Vagina (tissue), 2 donors: ENCODE data around the gene UNK. TPM values are rescaled to one million over a fixed set of nuclear protein-coding genes. Genes with fewer than 3 reads are reported as not detected.

Source experiments
- DNase-seq, 2 donors: peaks; one replicate each; pipeline ENCODE4 v3.0.0-alpha.2; 2017; ENCODE audit errors: extremely low spot score in 2 of 2
- H3K27ac ChIP-seq: fragments of 200-600 bp; sonication (generic); one replicate; pipeline ENCODE4 v1.5.1; 2019
- H3K27me3 ChIP-seq: fragments of 200-600 bp; sonication (generic); one replicate; pipeline ENCODE4 v1.5.1; 2019
- H3K36me3 ChIP-seq, 2 donors: fragments of 200-600 bp; sonication (generic); one replicate each; pipeline ENCODE4 v1.5.1; 2017 to 2019
- H3K4me1 ChIP-seq: fragments of 200-600 bp; sonication (generic); one replicate; pipeline ENCODE4 v1.5.1; 2019
- H3K4me3 ChIP-seq, 2 donors: fragments of 200-600 bp; sonication (generic); 1 replicate in 1 of 2; 2 replicates in 1 of 2; pipeline ENCODE4 v1.5.1; 2016 to 2019
- H3K9me3 ChIP-seq: fragments of 200-600 bp; sonication (generic); one replicate; pipeline ENCODE4 v1.5.1; 2019
- POLR2A ChIP-seq, 2 donors: fragments of 450-650 bp; IDR thresholded peaks; one replicate each; pipeline ENCODE4 v1.6.1; 2017; ENCODE audit warnings: antibody characterized with exemption in 2 of 2, mild to moderate bottlenecking in 2 of 2, moderate library complexity in 2 of 2
- POLR2AphosphoS5 ChIP-seq, 2 donors: sonication (generic); formaldehyde crosslinking; IDR thresholded peaks; one replicate each; pipeline ENCODE4 v1.9.0; 2017; ENCODE audit warnings: antibody characterized with exemption in 2 of 2, mild to moderate bottlenecking in 2 of 2, low read depth in 1 of 2; ENCODE audit not compliant: insufficient read depth in 1 of 2
- intact Hi-C: fragments of 100-400 bp; cut with DNase I; formaldehyde crosslinking; loops from one replicate; pipeline ENCODE4 v1.15.1; 2023
- total RNA-seq: library from RNA; depleted of rRNA; stranded (reverse); fragments of >200 nt; gene quantifications from one replicate; pipeline ENCODE4 v1.2.3, GENCODE V29; 2016
- TF ChIP-seq, protein P1 (sequence below), 3 experiments: fragments of 450-650 bp in 2 of 3; fragments of 200-600 bp in 1 of 3; sonication (generic) in 1 of 3; IDR thresholded peaks; one replicate each; pipeline ENCODE4 v1.5.1; 2017 to 2019; ENCODE audit warnings: antibody characterized with exemption in 3 of 3, mild to moderate bottlenecking in 2 of 3, moderate library complexity in 2 of 3

UNK gene
- total RNA-seq, 1 donor from 2014 or later = 35.1 TPM

GRCh38 chr17:75751676-75752404 is 32.8 kb upstream of the UNK start:
- Histone ChIP-seq H3K27me3 (no peaks in the 10 kb centered on the region), H3K4me1 (peaks cover 38% of the 10 kb centered on the region)

DNA sequence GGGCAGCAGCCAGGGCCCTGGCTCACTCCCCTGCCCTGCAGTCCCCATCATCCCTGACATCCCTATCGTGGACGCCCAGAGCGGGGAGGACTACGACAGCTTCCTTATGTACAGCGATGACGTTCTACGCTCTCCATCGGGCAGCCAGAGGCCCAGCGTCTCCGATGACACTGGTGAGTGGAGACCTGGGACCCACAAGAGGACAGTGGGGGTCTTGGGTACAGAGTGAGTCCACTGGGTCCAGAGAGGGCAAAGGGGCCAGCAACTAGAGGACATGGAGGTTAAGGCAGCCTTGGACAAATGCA is 32.2 kb upstream of the UNK start:
- intact Hi-C loops = loop anchor here (5.0 kb wide), 2 partner anchors 80 to 120 kb away; partner anchors contain the start of gene SMIM5
- H3K27ac ChIP-seq = no peak overlapping the region
- peaks cover 35% of the 10 kb centered on the region for H3K4me1 ChIP-seq
- TF ChIP-seq POLR2A (IDR thresholded peaks at IDR 0.05) = no peak
- no peak for TF ChIP-seq POLR2AphosphoS5 (IDR thresholded peaks at IDR 0.05; ENCODE audit: insufficient read depth in 1 of 2, low read depth in 1 of 2)
- TF ChIP-seq, protein P1, sequence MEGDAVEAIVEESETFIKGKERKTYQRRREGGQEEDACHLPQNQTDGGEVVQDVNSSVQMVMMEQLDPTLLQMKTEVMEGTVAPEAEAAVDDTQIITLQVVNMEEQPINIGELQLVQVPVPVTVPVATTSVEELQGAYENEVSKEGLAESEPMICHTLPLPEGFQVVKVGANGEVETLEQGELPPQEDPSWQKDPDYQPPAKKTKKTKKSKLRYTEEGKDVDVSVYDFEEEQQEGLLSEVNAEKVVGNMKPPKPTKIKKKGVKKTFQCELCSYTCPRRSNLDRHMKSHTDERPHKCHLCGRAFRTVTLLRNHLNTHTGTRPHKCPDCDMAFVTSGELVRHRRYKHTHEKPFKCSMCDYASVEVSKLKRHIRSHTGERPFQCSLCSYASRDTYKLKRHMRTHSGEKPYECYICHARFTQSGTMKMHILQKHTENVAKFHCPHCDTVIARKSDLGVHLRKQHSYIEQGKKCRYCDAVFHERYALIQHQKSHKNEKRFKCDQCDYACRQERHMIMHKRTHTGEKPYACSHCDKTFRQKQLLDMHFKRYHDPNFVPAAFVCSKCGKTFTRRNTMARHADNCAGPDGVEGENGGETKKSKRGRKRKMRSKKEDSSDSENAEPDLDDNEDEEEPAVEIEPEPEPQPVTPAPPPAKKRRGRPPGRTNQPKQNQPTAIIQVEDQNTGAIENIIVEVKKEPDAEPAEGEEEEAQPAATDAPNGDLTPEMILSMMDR (IDR thresholded peaks at IDR 0.05) = no peak
- H3K4me3 ChIP-seq = no peak overlapping the region
- no peak for DNase-seq
- no peaks in the 10 kb centered on the region for H3K9me3 ChIP-seq
- H3K36me3 ChIP-seq = peaks cover 0 to 4% of the 10 kb centered on the region in 2 donors
- H3K27me3 ChIP-seq = no peaks in the 10 kb centered on the region

More at GRCh38 chr17:75751676-75752404, 32.8 kb upstream of the UNK start:
- Histone ChIP-seq H3K27ac (no peak overlapping the region), H3K36me3 (no peaks in the 10 kb centered on the region), H3K4me3 (no peak overlapping the region), H3K9me3 (no peaks in the 10 kb centered on the region)
- DNase-seq = no peak
- intact Hi-C loops = loop anchor here (5.0 kb wide), 2 partner anchors 80 to 120 kb away; partner anchors contain the start of gene SMIM5
- TF ChIP-seq POLR2A (IDR thresholded peaks at IDR 0.05) (no peak), POLR2AphosphoS5 (IDR thresholded peaks at IDR 0.05; ENCODE audit: insufficient read depth in 1 of 2, low read depth in 1 of 2) (no peak)
- TF ChIP-seq, protein P1 (IDR thresholded peaks at IDR 0.05) = no peak

GRCh38 chr17:75752802-75753513 is 31.6 kb upstream of the UNK start:
- intact Hi-C loops = loop anchor here (5.0 kb wide), 2 partner anchors 81 to 121 kb away; partner anchors contain the start of gene SMIM5
- peaks cover 30% of the 10 kb centered on the region for H3K4me1 ChIP-seq
- H3K4me3 ChIP-seq = peak overlapping the region; percentile 39 to 51
- TF ChIP-seq POLR2A (IDR thresholded peaks at IDR 0.05) (no peak), POLR2AphosphoS5 (IDR thresholded peaks at IDR 0.05; ENCODE audit: insufficient read depth in 1 of 2, low read depth in 1 of 2) (no peak)
- TF ChIP-seq, protein P1 (IDR thresholded peaks at IDR 0.05) = no peak
- H3K27ac ChIP-seq = no peak overlapping the region
- H3K36me3 ChIP-seq = peaks cover 0 to 8% of the 10 kb centered on the region in 2 donors
- no peak for DNase-seq
- no peaks in the 10 kb centered on the region for H3K27me3 ChIP-seq
- no peaks in the 10 kb centered on the region for H3K9me3 ChIP-seq

DNA sequence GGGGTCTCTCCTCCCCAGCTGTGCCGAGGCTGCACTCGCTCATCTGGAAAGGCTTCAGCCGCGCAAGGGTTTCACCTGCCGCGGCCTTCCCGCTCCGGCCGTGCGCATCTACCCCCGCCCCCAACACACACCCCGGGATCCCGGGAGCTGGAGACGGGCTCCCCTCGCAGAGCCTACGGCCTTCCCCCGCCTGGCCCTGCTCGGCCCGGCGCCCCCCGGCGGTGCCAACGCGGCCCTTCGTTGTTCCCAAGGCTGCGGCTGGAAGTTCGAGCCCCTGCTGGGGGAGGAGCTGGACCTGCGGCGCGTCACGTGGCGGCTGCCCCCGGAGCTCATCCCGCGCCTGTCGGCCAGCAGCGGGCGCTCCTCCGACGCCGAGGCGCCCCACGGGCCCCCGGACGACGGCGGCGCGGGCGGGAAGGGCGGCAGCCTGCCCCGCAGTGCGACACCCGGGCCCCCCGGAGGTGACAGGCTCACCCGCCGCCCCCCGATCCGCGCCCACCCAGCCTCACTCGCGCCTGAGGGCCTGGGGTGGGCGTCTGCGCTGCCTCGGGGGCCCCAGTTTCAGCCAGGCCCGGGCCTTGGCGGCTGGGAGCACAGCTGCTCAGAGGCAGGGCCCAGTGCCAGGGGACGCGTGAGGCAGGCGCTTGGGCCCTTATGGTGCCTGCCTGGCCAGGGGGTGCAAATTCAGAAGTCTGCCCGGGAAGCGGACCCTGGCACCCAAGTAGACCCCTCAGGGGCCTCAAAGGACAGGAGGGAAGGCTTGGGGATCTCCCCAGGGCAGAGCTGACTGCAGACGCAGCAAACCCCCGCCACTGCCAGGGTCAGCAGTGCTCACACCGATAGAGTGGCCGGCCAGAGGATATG is 30.9 kb upstream of the UNK start:
- intact Hi-C loops = loop anchor here (5.0 kb wide), 2 partner anchors 81 to 121 kb away; partner anchors contain the start of gene SMIM5
- H3K27ac ChIP-seq = peak overlapping the region; percentile 51
- H3K4me1 ChIP-seq = peaks cover 30% of the 10 kb centered on the region
- H3K4me3 ChIP-seq = peak overlapping the region; percentile 39 to 51
- DNase-seq = no peak
- H3K36me3 ChIP-seq = peaks cover 0 to 15% of the 10 kb centered on the region in 2 donors
- H3K27me3 ChIP-seq = no peaks in the 10 kb centered on the region
- peak in 1 of 2 donors; percentile 20 for TF ChIP-seq POLR2AphosphoS5 (IDR thresholded peaks at IDR 0.05; ENCODE audit: insufficient read depth in 1 of 2, low read depth in 1 of 2)
- TF ChIP-seq, protein P1 (IDR thresholded peaks at IDR 0.05) = peak in 1 of 3 experiments; percentile 54
- no peak for TF ChIP-seq POLR2A (IDR thresholded peaks at IDR 0.05)
- H3K9me3 ChIP-seq = no peaks in the 10 kb centered on the region
